HG02571 (cell line): ENCODE measurements around the gene PFKM.

ENCODE experiments used
- ATAC-seq: cut with Tn5 transposase; IDR thresholded peaks from one replicate; pipeline ENCODE4 v1.9.1; 2021; ENCODE audit warnings: mild to moderate bottlenecking, moderate library complexity; ENCODE audit not compliant: unreplicated experiment

The PFKM gene

GRCh38 chr12:48156652-48157017, 37.5 kb downstream of the PFKM start:
- ATAC-seq, result no peak

GRCh38 chr12:48157018-48157888, 38.1 kb downstream of the PFKM start, which contains the start of gene ASB8:
ASB8 (minus strand) TSS chr12:48157515; CDS start chr12:48153496, 4,019 bp downstream.
- ATAC-seq, result peak; percentile 88

- no peak for ATAC-seq
Measured at GRCh38 chr12:48157889-48158370, 38.8 kb downstream of the PFKM start.

- ATAC-seq, result no peak
Measured at GRCh38 chr12:48160046-48160445, 40.9 kb downstream of the PFKM start.

GRCh38 chr12:48160807-48161206, 41.6 kb downstream of the PFKM start:
- ATAC-seq, result no peak

GRCh38 chr12:48163150-48163747, 44.1 kb downstream of the PFKM start:
- ATAC-seq, result no peak

- ATAC-seq, result no peak
Measured at GRCh38 chr12:48164451-48164850, 45.3 kb downstream of the PFKM start.

GRCh38 chr12:48165089-48165981, 46.2 kb downstream of the PFKM start:
- no peak for ATAC-seq

GRCh38 chr12:48169011-48169410, 49.8 kb downstream of the PFKM start:
- no peak for ATAC-seq

- no peak for ATAC-seq
Measured at GRCh38 chr12:48175613-48176416, 56.7 kb downstream of the PFKM start.

GRCh38 chr12:48176417-48176751, 57.2 kb downstream of the PFKM start:
- no peak for ATAC-seq

- ATAC-seq, result no peak
Measured at GRCh38 chr12:48177982-48178381, 58.8 kb downstream of the PFKM start.

- no peak for ATAC-seq
Measured at GRCh38 chr12:48179466-48179865, 60.3 kb downstream of the PFKM start.

GRCh38 chr12:48180424-48180823, 61.3 kb downstream of the PFKM start:
- no peak for ATAC-seq

GRCh38 chr12:48180857-48181495, 61.8 kb downstream of the PFKM start:
- no peak for ATAC-seq

GRCh38 chr12:48182631-48183030, 63.5 kb downstream of the PFKM start:
- no peak for ATAC-seq

- peak; percentile 72 for ATAC-seq
Measured at GRCh38 chr12:48183091-48183875, 64.1 kb downstream of the PFKM start, which contains the start of gene CCDC184. CCDC184 (plus strand) TSS chr12:48183644; CDS start chr12:48184123, 479 bp downstream.

- ATAC-seq, result no peak
Measured at GRCh38 chr12:48183876-48184548, 64.8 kb downstream of the PFKM start.

GRCh38 chr12:48184549-48184922, 65.4 kb downstream of the PFKM start:
- no peak for ATAC-seq
